HG03439 (cell line): ENCODE data around the gene FAM110D.

Experiments
- ATAC-seq: cut with Tn5 transposase; IDR thresholded peaks from one replicate; pipeline ENCODE4 v1.9.1; 2021; ENCODE audit warnings: mild to moderate bottlenecking, moderate library complexity; ENCODE audit not compliant: unreplicated experiment

Gene FAM110D

GRCh38 chr1:26158908-26159742 lies at the start of gene FAM110D:
FAM110D (plus strand) TSS chr1:26159079; CDS start chr1:26161292, 2,213 bp downstream.
- no peak for ATAC-seq

DNA sequence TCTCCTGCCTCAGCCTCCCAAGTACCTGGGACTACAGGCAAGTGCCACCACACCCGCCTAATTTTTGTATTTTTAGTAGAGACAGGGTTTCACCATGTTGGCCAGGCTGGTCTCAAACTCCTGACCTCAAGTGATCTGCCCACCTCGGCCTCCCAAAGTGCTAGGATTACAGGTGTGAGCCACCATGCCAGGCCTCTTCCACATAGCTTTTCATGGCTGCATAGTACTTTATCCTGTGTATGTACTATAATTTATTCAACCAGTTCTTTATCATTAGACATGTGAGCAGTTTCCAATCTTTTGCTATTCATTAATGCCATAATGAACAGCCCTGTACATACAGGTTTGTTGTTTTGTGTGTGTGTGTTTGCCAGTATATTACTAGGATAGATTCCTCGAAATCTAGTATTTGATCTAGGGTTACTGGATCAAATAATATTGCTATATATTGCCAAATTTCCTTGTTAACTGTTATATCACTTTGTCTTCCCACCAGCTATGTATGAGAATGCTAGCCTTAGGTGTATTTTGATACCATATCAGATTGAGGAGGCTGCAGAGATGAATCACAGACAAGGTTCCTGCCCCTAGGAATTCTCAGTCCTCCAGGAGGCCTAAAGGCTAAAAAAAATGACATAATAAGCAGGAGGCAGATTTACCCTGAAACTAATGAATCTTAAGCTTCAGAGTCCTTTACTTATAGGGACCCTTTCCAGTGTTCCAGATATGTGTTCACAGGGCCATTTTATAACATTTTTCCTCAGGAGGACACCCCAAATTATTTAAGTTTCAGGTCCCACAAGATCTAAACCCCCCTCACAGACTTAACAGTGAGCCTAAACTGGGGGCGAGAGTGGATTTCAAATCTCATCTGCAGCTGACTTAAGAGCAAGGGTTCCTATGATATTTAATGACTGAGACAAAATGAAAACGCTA lies 49.4 kb upstream of the FAM110D start:
- ATAC-seq: no peak

GRCh38 chr1:26110731-26111529 lies 47.9 kb upstream of the FAM110D start:
- ATAC-seq: peak; percentile 39

- peak; percentile 70 for ATAC-seq
Measured at GRCh38 chr1:26111530-26112406, 47.1 kb upstream of the FAM110D start, which contains the start of gene PDIK1L. PDIK1L (plus strand) TSS chr1:26111824; CDS start chr1:26114309, 2,485 bp downstream.

GRCh38 chr1:26112407-26112775 lies 46.5 kb upstream of the FAM110D start:
- no peak for ATAC-seq

DNA sequence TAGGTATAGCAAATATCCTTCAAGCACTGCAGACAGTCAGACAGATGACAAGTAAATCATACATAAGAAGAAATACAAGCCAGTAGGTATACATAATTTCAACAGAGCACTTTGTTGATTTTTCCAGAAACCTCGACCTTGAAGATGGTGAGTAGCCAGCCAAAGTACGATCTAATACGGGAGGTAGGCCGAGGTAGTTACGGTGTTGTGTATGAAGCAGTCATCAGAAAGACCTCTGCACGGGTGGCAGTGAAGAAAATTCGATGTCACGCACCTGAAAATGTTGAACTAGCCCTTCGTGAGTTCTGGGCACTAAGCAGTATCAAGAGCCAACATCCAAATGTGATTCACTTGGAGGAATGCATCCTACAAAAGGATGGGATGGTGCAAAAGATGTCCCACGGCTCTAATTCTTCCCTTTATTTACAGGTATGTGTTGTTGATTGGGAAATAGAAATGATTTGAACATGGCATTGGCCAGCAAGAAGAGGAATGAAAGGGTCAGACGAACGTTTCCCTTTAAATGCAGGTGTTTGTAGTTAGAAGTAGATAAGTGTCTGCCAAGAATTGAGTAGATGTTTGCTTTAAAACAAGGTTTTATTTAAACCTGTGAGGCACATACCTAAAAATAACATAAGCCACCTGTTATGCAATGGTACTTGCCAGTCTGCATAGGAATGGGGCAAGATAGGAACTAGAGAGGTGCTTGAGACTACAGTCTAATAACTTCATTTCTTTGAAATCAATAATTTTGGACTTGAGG lies 44.5 kb upstream of the FAM110D start:
- no peak for ATAC-seq

- no peak for ATAC-seq
Measured at GRCh38 chr1:26119892-26120608, 38.8 kb upstream of the FAM110D start.

DNA sequence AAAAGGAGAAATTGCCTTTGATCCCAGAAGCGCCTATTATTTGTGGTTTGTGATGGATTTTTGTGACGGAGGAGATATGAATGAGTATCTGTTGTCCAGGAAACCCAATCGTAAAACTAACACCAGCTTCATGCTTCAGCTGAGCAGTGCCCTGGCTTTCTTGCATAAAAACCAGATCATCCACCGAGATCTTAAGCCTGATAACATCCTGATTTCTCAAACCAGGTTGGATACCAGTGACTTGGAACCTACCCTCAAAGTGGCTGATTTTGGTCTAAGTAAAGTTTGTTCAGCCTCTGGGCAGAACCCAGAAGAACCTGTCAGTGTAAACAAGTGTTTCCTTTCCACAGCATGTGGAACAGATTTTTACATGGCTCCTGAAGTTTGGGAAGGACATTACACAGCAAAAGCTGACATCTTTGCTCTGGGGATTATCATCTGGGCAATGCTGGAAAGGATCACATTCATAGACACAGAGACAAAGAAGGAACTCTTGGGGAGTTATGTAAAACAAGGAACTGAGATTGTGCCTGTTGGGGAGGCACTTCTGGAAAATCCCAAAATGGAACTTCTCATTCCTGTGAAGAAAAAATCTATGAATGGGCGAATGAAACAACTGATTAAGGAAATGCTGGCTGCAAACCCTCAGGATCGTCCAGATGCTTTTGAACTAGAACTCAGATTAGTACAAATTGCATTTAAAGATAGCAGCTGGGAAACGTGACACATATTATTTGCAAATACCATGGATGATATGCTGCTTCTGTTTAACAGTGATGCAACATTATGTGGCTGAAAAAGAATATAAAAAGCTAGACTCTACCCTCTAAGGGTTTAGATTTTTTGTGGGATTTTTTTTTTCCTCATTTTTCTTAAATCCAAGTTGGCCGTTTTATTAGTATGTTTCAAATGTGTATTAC lies 36.8 kb upstream of the FAM110D start:
- no peak for ATAC-seq

DNA sequence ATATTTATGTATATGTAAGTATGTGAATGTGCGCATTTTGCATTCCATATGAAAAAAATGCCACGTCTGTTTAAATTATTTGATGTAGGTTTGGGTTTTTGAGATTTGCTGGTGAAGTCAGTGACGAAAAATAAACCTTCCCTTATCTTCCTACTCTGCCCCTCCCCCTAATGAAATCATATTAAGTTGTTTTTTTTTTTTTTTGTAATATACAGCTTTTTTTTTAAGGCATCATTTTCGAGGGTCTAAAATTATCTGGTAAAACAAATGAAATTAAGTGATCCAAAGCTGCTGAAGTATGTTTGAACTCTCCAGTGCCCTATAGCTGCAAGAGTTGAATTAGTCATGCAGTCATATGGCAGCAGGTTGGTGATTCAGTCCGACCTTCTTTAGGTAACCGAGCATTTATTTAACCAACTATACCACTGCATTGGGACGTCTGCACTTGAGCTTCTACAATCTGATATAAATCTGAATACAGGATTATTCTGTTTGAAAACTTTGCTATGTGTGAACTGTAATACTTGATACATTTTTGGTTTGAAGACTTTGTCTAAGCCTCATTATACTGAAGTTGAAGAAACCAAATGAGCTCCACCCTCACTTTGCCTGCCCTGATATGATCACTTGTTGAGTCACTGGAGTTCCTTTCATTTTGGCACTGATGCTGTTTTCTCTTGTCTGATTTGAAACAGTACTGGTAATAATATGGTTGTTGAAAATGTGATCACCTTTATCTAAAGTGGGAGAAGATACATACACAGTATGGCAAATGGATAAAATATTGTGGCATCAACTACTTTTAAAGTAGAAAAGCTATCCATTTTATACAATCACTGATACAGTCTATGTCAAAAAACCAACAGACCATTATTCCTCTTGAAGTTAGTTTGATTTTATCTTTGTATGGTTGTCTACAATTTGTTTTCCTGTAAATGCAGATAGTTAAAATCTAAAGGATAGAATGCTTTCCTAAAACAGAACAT lies 35.6 kb upstream of the FAM110D start:
- ATAC-seq: no peak

DNA sequence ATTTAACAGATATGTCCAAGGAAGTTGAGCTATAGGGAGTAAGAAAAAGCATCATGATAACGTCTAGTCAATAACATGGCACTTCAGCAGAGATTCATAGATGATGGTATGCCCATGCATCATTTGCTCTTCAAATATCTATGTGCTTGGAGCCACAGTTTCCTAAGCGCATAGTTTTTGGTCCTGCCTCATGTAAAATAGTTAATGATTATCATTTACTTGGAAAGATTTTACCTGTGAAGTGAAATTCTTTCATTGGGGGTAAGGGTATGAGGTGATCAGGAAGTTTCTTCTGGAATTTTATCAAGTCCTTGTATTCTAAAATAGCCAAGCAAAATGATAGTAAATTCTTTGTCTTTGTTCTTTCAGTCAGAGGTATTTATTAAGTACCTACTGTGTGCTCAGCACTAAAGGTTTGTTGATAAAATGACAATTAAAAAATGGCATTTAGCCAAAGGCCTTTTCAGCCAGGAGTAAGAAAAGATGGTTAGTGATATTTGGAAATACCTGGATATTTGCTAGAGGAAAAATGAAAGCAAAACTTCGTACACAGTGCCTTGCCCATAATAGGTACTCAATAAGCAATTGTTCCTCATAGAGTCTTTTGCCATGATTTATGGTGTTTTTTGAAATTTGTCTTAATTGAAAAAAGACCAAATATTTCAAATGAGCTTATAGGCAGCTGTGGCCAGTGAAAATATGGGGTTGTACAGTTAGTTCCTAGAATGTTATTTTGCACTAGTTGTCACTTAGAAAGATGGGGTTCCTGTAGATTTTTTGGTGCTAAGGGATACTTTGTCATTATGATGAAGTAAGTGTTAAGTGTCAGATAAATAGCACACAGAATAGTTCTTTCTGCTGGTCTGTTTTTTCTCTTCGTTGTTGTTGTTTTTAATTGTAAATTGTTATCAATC lies 34.2 kb upstream of the FAM110D start:
- ATAC-seq: no peak

- no peak for ATAC-seq
Measured at GRCh38 chr1:26125382-26125781, 33.5 kb upstream of the FAM110D start.

- no peak for ATAC-seq
Measured at GRCh38 chr1:26125946-26126320, 32.9 kb upstream of the FAM110D start.

DNA sequence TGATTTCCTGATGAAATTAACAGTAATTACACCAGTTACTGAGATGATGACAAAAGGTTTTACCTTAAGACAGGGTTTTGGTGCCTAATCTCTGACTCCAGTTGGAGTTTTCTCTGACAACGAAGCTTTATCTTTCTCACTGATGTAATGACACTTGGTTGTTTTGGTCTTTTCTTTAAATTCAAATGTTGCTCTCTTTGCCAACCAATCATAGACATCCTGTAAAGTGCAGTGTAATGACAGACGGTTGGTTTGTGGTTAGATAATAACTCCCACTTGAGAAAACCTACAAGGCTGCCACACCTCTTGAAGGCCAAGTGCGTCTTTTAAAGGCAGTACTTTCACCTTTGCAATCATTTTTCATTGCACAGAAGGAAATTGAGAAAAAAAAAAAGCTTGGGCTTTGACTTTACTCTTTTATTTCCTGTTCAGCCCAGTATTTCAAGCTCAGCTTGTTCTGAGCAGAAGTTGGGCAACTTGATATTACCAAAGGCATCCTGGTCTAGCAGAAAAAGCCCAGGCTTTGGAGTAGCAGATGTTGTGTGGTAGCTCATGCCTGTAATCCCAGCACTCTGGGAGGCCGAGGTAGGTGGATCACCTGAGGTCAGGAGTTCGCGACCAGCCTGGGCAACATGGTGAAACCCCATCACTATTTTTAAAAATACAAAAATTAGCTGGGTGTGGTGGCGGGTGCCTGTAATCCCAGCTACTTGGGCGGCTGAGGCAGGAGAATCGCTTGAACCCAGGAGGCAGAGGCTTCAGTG lies 32.4 kb upstream of the FAM110D start:
- ATAC-seq: peak; percentile 61
